Measurements from ENCODE around the gene ITGA11.

DNA sequence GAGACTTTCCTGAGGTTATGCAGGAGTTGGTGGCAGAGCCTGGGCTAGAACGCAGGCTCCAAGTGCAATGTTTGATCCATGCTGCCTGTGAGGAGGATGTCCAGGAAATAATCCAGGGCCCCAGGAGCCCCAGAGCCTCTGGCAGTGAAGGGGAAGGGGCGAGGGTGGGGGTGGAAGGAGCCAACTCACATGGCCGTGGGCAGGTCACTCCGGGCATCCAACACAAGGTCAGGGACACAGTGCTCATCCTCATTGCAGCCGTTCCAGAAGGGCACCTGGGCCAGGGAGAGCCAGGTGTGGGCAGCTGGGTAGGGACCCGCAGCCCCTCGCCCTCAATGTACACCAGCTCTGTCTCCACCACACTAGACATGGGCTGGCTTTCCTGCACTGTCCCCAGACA, 110.7 kb downstream of the ITGA11 start:
- TF ChIP-seq CTCF (IDR thresholded peaks at IDR 0.05) (no peak), POLR2AphosphoS5 (IDR thresholded peaks at IDR 0.05) (no peak), POLR2A (IDR thresholded peaks at IDR 0.05) (no peak)

Measured in breast epithelium (tissue), 3 donors.